Stimulated activated CD8-positive, alpha-beta memory T cell treated with anti-CD3 and anti-CD28 coated beads, Interleukin-12 subunit alpha, Interleukin-12 subunit beta, amount 100 ng/mL, for 4 hours (primary cell): ENCODE data around the gene DOK7.
A peak's percentile ranks its signal among the peaks of the same experiment; 100 is the strongest.

Source experiments
- DNase-seq: peaks from one replicate; pipeline ENCODE4 v3.0.0-alpha.2; 2020; ENCODE audit warnings: low read depth

The DOK7 gene

GRCh38 chr4:3475041-3475712 lies 12.1 kb downstream of the DOK7 start:
- DNase-seq: no peak

GRCh38 chr4:3475713-3476260 lies 12.7 kb downstream of the DOK7 start:
- no peak for DNase-seq

GRCh38 chr4:3476341-3476747 lies 13.2 kb downstream of the DOK7 start:
- DNase-seq: no peak

- no peak for DNase-seq
These were observed 14.0 kb downstream of the DOK7 start for GRCh38 chr4:3476936-3477749.

- DNase-seq: no peak
These were observed 14.8 kb downstream of the DOK7 start for GRCh38 chr4:3477750-3478430.

GRCh38 chr4:3478446-3479357 lies 15.6 kb downstream of the DOK7 start:
- no peak for DNase-seq

GRCh38 chr4:3479358-3480101 lies 16.4 kb downstream of the DOK7 start:
- no peak for DNase-seq

- DNase-seq: peak; percentile 35
These were observed 17.5 kb downstream of the DOK7 start for GRCh38 chr4:3480528-3481112.

- DNase-seq: no peak
These were observed 18.0 kb downstream of the DOK7 start for GRCh38 chr4:3481113-3481531.

- no peak for DNase-seq
These were observed 18.8 kb downstream of the DOK7 start for GRCh38 chr4:3481783-3482393.

- no peak for DNase-seq
These were observed 19.6 kb downstream of the DOK7 start for GRCh38 chr4:3482707-3483106.

GRCh38 chr4:3483471-3483921 lies 20.4 kb downstream of the DOK7 start:
- DNase-seq: no peak

GRCh38 chr4:3484057-3484973 lies 21.2 kb downstream of the DOK7 start:
- no peak for DNase-seq

- no peak for DNase-seq
These were observed 22.1 kb downstream of the DOK7 start for GRCh38 chr4:3485011-3485791.

- no peak for DNase-seq
These were observed 22.9 kb downstream of the DOK7 start for GRCh38 chr4:3485886-3486540.

- DNase-seq: no peak
These were observed 23.7 kb downstream of the DOK7 start for GRCh38 chr4:3486541-3487540.
